Astrocyte of the spinal cord (primary cell): ENCODE data around the gene BICDL2.

ENCODE experiments used
- DNase-seq: peaks from one replicate; pipeline ENCODE4 v3.0.0; 2011; ENCODE audit warnings: low read depth, low spot score
- H3K4me3 ChIP-seq: 2 replicates; pipeline ENCODE4 v1.5.1; 2011; ENCODE audit warnings: low read depth, mild to moderate bottlenecking, low read length, moderate library complexity
- CTCF ChIP-seq: IDR thresholded peaks from 2 replicates; pipeline ENCODE4 v1.5.1; 2012; ENCODE audit warnings: low read depth, mild to moderate bottlenecking, low read length, inconsistent platforms
- in situ Hi-C: cut with HindIII; loops from 2 replicates; pipeline ENCODE4 v1.10.0; 2017; ENCODE audit warnings: low sequenced_read_pairs

BICDL2 gene

GRCh38 chr16:3009568-3010390 is 27.0 kb downstream of the BICDL2 start:
- no peak for TF ChIP-seq CTCF
- in situ Hi-C loops, result no loop called here
- no peak overlapping the region for H3K4me3 ChIP-seq
- no peak for DNase-seq

- DNase-seq, result no peak
- H3K4me3 ChIP-seq, result no peak overlapping the region
- in situ Hi-C loops, result no loop called here
- no peak for TF ChIP-seq CTCF
These were observed 28.1 kb downstream of the BICDL2 start for GRCh38 chr16:3008690-3009037.

GRCh38 chr16:3007957-3008689 is 28.6 kb downstream of the BICDL2 start:
- in situ Hi-C loops, result no loop called here
- DNase-seq, result no peak

GRCh38 chr16:3007059-3007956 is 29.4 kb downstream of the BICDL2 start:
- no peak for TF ChIP-seq CTCF
- DNase-seq, result no peak
- no peak overlapping the region for H3K4me3 ChIP-seq
- in situ Hi-C loops, result no loop called here

More at GRCh38 chr16:3007957-3008689, 28.6 kb downstream of the BICDL2 start:
- no peak overlapping the region for H3K4me3 ChIP-seq
- no peak for TF ChIP-seq CTCF

- TF ChIP-seq CTCF, result no peak
- DNase-seq, result no peak
- in situ Hi-C loops, result no loop called here
- H3K4me3 ChIP-seq, result no peak overlapping the region
These were observed 31.9 kb downstream of the BICDL2 start for GRCh38 chr16:3004781-3005284.

GRCh38 chr16:3004319-3004718 is 32.4 kb downstream of the BICDL2 start:
- no peak for TF ChIP-seq CTCF
- in situ Hi-C loops, result no loop called here
- no peak for DNase-seq
- H3K4me3 ChIP-seq, result no peak overlapping the region
